Stimulated activated CD4-positive, alpha-beta T cell treated with anti-CD3 and anti-CD28 coated beads, TNF-alpha, amount 100 ng/mL, for 1 hour (primary cell): Measurements from ENCODE around the gene PTPRF.

Source experiments
- DNase-seq, 3 donors: peaks; one replicate each; pipeline ENCODE4 v3.0.0-alpha.2; 2020; ENCODE audit warnings: low read depth in 3 of 3, low spot score in 1 of 3

The PTPRF gene

GRCh38 chr1:43653339-43653738 lies 122.7 kb downstream of the PTPRF start:
- DNase-seq, result no peak

DNA sequence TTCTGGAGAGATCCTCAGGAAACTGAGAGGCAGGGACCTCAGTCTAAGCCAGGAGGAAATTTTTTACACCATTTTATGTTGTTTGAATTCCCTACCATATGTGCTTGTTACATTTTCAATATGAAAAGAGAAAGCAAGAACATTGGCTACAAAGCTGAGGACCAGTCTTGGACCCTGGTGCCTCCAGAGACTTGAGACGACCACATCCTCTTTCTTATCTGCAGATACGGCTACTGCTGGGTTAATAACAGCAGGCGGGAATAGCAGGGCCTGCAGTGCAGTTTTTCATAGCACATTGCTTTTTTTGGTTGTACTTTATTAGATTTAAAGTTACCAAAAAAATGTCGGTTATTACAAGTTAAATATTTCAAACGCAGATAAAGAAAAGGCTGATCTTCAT lies 123.2 kb downstream of the PTPRF start:
- no peak for DNase-seq

GRCh38 chr1:43655953-43656352 lies 125.3 kb downstream of the PTPRF start:
- no peak for DNase-seq

GRCh38 chr1:43659212-43660166 lies 128.8 kb downstream of the PTPRF start:
- DNase-seq, result no peak

DNA sequence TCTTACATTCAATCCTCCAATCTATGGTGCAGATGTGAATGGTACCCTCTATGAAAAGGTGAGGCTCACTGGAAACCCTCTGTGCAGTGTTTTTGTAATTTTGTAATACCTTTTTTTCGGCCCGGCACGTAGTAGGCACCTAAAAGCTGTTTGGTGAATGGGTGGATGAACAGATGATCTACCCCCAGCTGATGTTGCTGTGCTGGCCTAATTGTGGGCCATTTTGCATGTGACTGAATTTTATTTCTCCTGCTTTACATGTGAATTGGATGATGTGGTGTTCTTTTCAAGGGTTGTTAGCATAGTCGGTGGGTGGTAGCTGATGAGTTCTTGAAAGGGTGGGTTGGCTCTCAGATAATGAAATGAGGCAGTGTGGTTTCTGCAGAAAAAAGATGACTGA lies 129.7 kb downstream of the PTPRF start:
- no peak for DNase-seq

- DNase-seq, result no peak
Observed at GRCh38 chr1:43664369-43664768, 133.7 kb downstream of the PTPRF start.

GRCh38 chr1:43666608-43667007 lies 135.9 kb downstream of the PTPRF start:
- DNase-seq, result no peak

GRCh38 chr1:43668956-43669355 lies 138.3 kb downstream of the PTPRF start:
- DNase-seq, result no peak

DNA sequence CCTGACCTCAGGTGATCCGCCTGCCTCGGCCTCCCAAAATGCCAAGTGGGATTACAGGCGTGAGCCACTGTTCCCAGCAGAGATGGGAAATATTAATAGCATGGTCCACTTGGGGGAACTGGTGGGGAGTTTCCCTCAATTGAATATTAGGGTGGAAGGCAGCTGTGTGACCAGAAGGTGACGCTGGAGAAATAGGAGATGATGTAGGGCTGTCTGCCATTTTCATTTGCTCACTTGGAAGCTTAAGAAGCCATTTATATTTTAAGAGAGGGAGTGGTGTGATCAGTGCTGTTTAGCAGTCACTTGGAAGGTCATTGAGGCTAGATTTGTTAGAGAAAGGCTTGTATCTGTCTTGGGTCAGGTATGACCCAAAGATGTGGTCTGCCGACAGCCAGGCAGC lies 139.2 kb downstream of the PTPRF start:
- DNase-seq, result no peak

- no peak for DNase-seq
Observed at GRCh38 chr1:43671193-43671592, 140.5 kb downstream of the PTPRF start.

DNA sequence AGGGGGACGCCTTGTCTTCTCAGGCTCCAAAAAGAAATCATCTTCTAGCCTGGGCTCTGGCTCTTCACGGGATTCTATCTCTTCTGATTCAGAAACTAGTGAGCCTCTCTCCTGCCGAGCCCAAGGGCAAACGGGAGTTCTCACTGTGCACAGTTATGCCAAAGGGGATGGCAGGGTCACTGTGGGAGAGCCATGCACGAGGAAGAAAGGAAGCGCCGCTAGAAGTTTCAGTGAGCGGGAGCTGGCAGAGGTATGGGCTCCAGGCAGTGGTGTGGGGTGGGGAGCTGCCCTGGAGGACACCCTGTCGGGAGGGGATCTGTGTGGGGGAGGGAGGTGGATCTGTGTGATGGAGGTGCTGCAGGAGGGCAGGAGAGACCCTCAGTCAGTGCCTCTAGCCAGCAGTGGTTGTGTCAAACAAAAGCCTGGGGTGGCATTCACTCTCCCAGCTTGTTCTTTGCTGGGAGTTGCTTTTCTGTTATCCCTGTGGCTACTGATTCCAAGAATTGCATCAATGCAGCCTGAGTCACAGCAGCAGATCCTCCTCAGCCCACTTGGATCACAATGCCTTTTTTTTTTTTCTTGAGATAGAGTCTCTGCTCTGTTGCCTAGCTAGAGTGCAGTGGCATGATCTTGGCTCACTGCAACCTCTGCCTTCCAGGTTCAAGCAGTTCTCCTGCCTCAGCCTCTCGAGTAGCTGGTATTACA lies 141.1 kb downstream of the PTPRF start:
- DNase-seq, result no peak

GRCh38 chr1:43673261-43673660 lies 142.6 kb downstream of the PTPRF start:
- no peak for DNase-seq
